Superior temporal gyrus (tissue), 1 donor: Measurements from ENCODE around the gene ASTL.

ENCODE experiments used
- DNase-seq: peaks from one replicate; pipeline ENCODE4 v3.0.0-alpha.2; 2016; ENCODE audit errors: extremely low spot score

The ASTL gene

GRCh38 chr2:96083989-96084857 is 54.1 kb downstream of the ASTL start:
- DNase-seq = no peak

DNA sequence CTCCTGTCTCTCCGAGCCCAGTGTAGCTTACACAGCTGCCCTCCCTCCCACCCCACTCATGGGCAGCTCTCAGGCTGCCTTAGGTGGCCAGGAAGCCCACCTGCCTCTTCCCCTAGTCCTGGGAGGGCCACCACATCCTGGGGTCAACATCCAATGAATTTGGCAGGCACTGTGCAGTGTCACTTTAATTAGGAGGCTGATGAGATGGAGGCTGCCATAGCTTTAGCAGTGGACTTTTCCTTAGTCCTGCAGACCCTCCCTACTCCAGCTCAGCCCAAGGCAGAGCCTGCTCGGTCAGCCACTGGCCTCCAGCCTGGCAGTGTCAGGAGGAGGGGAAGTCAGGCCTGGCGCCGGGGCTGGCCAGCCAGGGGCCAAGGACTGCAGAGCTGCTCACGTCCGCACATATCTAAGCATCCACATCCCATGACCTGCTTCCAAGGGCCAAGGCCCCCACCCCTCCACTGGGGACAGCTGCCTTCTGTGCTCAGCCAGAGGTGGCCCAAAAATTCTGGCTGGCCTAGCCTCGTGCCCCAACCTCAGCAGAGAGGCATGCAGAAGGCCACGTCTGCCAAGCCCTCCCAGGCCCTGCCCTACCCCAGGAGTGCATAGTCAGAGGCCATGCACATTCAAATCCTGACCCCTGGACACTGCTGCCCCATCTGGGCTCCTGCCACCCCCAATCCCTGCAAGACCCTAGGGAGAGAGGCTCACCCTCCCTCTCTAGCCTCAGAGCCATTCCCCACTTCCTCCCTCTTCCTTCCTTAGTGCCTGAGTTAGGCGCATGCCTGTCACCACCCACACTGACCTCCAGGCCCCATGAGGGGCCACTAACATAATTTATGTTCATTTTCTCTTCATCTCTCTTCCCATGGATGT is 55.0 kb downstream of the ASTL start:
- DNase-seq = no peak

DNA sequence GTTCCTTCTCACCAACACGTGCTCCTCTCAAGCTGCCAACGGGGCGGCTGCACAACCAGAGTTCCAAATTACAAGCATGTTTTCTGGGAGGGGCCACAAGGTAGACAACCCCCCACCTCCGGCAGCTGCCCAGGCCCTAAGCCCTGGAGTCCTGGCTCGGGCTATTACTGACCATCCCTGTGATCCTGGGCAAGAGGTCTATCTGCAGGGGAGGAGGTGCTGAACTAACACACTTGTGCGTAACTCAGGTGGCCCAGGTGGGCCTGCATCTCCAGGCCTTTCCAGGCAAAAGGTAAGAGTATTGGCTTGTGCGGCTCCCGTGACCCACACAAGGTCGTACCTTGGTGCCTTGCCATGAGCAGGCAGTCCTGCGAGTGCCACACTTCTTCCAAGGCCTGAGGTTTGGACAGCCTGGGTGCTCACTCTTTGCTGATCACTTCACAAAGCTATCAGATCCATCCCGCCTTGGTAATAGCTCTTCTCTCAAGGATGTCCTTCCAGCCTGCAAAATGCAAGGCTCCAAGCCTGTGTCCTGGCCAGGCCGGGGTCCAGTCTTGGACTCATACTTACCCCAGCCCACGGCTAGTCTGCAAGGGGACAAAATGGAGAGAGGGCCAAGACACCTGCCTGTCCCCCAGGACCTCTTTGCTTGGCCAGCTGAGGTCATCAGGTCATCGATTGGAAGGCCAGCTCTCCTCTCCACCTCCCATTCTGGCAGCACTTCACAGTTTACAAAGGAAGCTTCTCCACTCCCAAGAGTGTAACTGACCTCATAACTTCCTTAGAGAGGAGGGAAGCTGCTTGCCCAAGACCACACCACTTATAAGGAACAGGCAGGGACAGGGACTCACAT is 55.9 kb downstream of the ASTL start:
- no peak for DNase-seq

DNA sequence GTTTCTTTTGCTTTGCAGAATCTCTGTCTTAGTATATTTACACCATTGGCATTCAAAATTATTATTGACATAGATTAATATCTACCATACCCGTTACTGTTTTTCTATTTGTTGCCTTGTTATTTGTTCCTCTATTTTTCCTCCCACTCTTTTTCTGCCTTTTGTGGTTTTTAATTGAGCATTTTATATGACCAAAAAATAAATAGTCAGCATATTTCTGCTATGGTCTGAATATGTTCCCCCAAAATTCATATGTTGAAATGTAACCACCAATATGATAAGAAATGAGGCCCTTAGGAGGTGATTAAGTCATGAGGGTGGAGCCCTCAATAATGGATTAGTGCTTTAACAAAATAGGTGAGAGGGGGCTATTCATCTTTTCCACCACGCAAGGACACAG is 57.3 kb downstream of the ASTL start:
- no peak for DNase-seq

GRCh38 chr2:96075199-96075771 is 63.0 kb downstream of the ASTL start:
- DNase-seq = no peak

DNA sequence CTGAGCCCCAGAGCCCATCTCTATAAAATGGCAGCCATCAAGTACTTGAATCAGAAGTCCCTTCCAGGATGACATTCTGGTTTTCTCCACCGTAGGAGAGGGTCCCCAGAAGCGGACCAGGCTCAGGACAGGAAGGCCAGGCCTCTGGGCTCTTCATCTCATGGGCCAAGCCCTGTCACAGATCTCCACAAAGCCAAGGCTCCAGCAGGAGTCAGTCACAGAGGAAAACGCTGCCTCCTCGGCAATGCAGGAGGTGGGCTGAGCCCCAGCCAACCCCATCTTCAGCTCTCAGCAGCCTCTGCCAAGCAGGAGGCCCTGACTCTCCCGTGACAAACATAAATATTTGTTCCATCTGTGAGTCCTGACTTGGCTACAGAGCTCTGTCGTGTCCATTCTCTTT is 64.1 kb downstream of the ASTL start:
- DNase-seq = no peak

GRCh38 chr2:96073170-96073775 is 65.0 kb downstream of the ASTL start:
- DNase-seq = no peak
